Nucleus accumbens (tissue), 56 donors: ENCODE data around the gene ARX.

ENCODE experiments used
- DNase-seq, 56 donors: peaks; one replicate each; lab custom pipeline; 2025; lab: John Stamatoyannopoulos, UW

Gene ARX

DNA sequence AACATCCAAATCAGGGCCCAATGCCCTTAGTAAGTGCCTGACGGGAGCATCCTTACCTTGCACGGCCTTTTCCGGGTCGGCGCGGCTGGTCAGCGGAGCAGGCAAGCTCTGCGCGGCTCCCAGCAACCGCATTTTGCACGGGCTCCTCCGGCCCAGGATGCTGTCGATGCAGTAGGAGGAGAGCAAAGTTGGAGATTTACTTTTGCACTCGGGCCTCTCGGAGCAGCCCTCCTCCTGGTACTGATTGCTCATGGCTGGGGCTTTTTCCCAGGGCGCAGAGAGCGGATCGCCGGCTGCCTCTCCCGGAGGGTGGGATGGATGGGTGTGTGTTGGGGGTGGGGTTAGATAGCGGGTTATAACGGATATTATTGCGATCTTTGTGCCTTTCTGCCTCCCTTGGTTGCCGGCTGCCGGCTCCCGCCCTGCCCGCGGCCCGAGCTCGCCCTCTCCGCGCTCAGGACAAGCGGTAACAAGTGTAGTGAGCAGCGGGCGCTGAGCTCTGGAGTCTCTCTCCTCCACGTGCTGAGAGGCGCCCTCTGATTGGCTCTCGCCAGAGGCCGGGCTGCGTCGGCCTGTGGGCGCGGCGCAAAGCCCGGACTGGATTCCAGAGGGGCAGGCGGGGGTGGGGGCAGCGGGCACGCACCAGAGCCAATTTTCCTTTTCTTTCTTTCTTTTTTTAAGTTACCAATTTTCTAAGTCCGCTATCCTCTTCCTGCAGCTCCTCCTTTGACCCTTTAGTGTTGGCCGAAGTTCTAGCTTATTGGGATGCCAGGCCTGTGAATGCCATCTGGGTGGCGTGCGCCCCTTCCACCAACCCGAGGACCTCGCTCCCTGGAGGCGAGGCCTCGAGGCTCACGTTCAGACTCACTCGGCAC is at the start of gene ARX:
Gene ARX, minus strand, starts transcription at position 480 of the 875 bp plus-strand sequence. Its CDS starts 228 bp downstream, at position 252.
- peak in 47 of 56 donors; percentile 1 to 80 (median 40) for DNase-seq

DNA sequence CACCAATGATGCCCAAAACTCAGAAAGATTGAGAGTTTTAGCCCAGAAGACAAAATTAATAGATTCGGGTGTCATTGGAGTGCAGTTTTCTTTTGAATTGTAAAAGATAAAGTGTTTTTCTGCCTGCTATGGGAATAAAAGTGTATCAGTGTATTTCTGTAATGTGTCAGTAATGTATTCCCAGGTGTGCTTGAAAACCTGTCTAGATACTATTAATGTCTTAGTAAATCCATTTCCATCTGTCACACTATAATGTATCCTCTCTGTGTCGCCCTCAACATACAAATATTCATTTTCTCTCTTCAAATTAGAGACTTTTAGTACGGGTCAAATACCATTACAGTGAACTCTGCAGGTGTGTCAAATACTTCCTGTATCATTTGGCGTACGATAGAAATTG is 43.5 kb upstream of the ARX start:
- no peak for DNase-seq

GRCh38 chrX:25052798-25053534 is 37.2 kb upstream of the ARX start:
- DNase-seq: no peak

DNA sequence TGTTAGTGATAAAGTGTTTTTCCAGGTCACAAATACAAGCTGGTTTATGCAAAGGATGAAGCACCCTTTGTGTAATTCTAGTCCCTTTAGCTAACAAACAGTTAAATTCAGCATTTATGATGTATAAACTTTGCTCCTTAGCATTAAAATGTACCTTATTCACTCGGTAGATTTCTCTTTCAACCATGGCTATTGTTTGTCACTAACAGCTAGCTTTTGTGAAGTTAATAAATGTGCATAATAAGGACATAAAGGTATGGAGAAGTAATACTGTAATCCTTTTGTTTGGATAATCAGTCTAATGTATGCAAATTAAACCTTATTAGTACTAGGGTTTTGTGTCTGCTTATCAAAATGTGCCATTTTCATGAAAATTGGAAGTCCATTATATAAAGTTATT is 34.2 kb upstream of the ARX start:
- DNase-seq: no peak

DNA sequence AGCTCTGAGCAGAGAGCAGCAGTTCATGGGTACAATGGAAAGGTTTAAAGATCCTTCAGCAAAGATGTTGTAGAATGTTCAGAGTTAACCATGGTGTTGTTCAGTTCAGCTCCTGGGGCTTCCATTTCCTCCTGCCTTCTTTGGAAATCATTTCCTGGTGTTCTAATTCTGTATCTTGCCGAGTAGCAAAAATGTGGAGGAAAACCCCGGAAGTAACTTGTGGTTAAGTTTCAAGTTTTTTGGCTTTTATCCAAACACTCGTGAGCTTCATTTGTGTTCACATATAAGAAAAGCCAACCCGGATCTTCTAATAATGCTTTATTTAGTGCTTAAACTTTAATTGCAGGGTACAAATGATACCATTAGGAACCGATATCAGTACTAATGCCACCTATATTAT is 33.6 kb upstream of the ARX start:
- no peak for DNase-seq

DNA sequence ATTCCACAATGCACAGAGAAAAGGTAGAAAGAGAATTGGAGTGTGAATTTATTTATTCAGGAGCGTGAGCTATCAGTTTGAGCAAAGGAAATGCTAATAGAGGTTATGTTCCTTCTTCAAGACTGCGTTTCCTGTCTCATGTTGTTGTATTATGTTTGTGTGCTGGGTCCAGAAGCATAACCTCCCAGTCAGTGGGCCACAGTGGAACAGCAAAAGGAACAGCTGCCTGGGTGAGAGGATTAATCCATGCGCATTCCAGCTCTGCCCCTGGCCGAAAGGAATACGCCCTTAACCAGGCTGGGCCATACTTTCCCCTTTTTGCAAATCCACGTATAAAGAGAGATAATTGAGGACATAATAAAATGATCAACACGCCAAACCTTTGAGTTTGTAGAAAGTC is 32.4 kb upstream of the ARX start:
- no peak for DNase-seq

GRCh38 chrX:25043192-25043591 is 27.4 kb upstream of the ARX start:
- no peak for DNase-seq

GRCh38 chrX:25039036-25039435 is 23.3 kb upstream of the ARX start:
- no peak for DNase-seq

DNA sequence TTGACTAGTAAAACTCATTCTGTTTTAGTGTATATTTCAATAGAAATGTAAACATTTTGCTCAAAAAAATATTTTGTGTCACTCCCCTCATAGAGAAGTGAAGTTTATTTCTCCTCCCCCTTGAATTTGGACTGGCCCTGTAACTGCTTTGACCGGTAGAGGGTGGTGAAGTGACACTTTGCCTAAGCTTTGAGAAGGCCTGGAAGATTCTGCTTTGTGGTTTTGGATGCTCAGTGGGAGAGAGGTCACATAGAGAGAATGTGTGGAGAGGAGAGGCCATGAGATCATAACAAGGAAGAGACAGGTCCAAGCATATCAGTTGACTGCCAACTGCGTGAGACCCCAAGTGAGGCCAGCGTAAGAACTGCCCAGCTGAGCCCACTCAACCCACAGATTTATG is 19.1 kb upstream of the ARX start:
- no peak for DNase-seq

DNA sequence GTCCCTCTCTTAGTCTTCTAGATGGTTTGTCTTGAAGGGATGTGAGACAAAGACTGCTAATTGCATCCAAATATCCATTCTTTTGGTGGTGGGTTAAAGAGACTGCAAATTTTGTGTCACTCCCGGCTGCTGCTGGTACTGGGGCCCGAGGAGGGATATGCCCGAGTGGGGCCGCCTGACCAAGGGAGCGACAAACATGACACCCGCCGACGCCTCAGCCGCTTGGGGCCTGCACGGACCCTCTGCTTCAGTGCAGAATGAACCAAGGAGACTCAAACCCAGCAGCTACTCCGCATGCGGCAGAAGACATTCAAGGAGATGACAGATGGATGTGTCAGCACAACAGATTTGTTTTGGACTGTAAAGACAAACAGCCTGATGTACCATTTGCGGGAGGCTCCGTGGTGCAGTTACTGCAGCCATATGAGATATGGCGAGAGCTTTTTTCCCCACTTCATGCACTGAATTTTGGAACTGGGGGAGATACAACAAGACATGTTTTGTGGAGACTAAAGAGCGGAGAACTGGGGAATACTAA is 13.6 kb upstream of the ARX start:
- no peak for DNase-seq

DNA sequence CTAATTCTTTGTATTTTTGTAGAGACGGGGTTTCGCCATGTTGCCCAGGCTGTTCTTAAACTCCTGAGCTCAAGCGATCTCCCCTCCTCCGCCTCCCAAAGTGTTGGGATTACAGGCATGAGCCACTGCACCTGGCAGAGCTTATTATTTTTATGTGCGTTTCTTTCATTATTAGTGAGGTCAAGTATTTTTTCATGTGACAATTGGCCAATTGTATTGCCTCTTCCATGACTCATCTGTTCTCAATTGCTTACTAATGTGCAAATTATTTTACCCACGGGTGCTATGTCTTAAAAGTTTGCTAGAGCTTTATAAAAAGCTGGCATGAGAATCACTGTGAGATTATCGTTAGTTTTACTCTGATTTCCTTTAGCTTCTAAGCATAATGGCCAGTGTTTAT is 13.0 kb upstream of the ARX start:
- no peak for DNase-seq

DNA sequence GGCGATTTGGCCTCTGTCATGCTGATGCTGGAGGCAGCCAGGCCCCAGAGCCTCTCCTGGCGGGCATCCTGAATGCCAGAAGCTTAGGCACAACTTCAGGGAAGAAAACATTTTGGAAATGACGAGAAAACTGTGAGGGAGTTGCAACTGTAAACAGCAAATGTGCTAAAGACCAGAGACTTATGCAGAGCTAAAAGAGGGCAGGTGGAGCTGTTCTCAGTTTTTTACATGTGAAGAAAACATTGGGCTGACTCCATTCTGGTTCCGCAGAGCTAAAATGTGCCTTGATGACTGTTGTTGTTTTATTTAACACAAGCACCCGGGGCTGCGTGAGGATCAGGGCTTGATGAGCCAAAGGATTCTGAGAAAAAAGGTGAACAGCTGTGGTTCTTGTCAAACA is 10.8 kb upstream of the ARX start:
- no peak for DNase-seq

- DNase-seq: no peak
Observed at GRCh38 chrX:25025615-25026014, 9.8 kb upstream of the ARX start.

- DNase-seq: no peak
Observed at GRCh38 chrX:25023908-25024307, 8.1 kb upstream of the ARX start.

DNA sequence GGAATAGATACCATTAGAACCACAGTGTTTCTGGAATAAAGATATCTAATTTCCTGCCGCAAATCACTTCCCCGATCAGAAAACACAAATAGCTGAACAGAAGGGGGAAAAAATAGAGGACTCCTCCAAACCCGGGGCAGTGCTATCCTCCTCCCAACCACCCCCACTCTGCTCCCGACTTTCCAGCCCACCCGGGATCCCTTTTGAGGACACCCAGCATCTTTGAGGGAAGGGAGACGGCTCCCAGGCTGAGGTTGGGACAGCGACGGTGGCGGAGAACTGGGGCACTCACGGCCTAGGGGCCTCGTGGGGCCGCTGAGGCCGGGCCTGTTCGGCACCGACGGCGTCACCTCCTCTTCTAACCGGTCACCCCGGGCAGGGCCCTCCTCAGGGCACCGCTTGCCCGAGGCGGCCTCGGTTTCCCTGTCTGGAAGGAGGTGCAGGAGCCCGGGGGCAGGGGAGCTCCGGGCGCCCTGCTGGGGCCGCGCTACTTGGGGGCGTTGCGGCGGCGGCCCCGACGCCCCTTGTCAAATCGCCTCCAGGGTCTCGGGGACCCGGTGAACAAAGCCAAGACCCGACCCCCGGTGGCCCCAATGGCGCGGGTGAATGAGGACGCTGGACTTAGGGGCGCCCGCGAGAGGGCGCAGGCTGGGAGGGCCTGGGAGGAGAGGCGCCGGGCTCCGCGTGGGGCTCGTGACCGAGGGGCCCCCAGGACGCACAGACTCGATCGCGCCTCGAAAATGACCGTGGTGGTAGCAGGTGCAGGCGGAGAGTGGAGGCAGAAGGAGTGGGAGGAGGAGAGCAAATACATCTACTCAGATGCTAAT is 6.9 kb upstream of the ARX start:
- no peak for DNase-seq

- DNase-seq: no peak
Observed at GRCh38 chrX:25020905-25021449, 5.2 kb upstream of the ARX start.

- no peak for DNase-seq
Observed at GRCh38 chrX:25020391-25020904, 4.7 kb upstream of the ARX start.

- DNase-seq: no peak
Observed at GRCh38 chrX:25019707-25020390, 4.1 kb upstream of the ARX start.

- DNase-seq: no peak
Observed at GRCh38 chrX:25018682-25019081, 2.9 kb upstream of the ARX start.
